ENCODE data around the gene PSORS1C1.

PSORS1C1 gene

DNA sequence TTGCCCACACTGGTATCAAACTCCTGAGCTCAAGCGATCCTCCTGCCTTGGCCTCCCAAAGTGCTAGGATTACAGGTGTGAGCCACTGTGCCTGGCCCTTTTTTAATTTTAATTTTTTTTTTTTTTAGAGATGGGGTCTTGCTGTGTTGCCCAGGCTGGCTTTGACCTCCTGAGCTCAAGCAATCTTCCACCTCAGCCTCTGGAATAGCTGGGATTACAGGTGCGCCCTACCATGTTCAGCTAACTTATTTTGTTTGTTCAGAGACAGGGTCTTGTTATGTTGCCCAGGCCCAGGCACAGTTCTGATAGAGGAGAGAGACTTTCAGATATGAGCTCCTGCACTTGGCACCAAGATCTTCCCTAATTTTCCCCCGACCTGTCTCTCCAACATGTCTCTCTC, 16.2 kb downstream of the PSORS1C1 start:
- no peak overlapping the region for H3K4me3 ChIP-seq (ENCODE audit: low read depth, low read length)
- in situ Hi-C loops (cut with HindIII; ENCODE audit: low sequenced_read_pairs): no loop called here
- TF ChIP-seq CTCF (IDR thresholded peaks at IDR 0.05; ENCODE audit: low read depth, low read length, missing control alignments): no peak
- DNase-seq (ENCODE audit: low read depth): no peak

GRCh38 chr6:31131595-31131994, 17.0 kb downstream of the PSORS1C1 start:
- H3K4me3 ChIP-seq (ENCODE audit: low read depth, low read length): no peak overlapping the region
- no peak for TF ChIP-seq CTCF (IDR thresholded peaks at IDR 0.05; ENCODE audit: low read depth, low read length, missing control alignments)
- DNase-seq (ENCODE audit: low read depth): no peak
- in situ Hi-C loops (cut with HindIII; ENCODE audit: low sequenced_read_pairs): no loop called here

DNA sequence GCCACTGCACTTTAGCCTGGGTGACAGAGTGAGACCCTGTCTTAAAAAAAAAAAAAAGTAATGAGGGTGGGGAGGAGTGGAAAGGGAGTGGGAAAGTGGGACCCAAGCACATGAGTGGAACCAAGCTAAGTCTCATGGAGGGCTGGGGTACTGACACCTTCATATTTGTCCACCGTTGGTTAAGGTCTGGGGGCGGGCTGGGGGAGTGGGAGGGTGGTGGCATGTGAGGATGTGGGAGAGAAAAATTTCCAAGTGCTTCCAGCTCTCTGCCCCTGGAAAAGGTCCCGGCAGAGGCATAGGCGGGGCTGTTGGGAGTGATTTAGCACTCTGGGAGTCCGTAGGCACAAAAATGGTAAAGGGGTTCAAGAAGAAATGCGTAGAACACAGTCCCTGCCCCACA, 18.2 kb downstream of the PSORS1C1 start:
- no peak overlapping the region for H3K4me3 ChIP-seq (ENCODE audit: low read depth, low read length)
- DNase-seq (ENCODE audit: low read depth): no peak
- no peak for TF ChIP-seq CTCF (IDR thresholded peaks at IDR 0.05; ENCODE audit: low read depth, low read length, missing control alignments)
- in situ Hi-C loops (cut with HindIII; ENCODE audit: low sequenced_read_pairs): no loop called here

GRCh38 chr6:31135710-31136109, 21.1 kb downstream of the PSORS1C1 start:
- H3K4me3 ChIP-seq (ENCODE audit: low read depth, low read length): no peak overlapping the region
- in situ Hi-C loops (cut with HindIII; ENCODE audit: low sequenced_read_pairs): no loop called here
- DNase-seq (ENCODE audit: low read depth): no peak
- TF ChIP-seq CTCF (IDR thresholded peaks at IDR 0.05; ENCODE audit: low read depth, low read length, missing control alignments): no peak

DNA sequence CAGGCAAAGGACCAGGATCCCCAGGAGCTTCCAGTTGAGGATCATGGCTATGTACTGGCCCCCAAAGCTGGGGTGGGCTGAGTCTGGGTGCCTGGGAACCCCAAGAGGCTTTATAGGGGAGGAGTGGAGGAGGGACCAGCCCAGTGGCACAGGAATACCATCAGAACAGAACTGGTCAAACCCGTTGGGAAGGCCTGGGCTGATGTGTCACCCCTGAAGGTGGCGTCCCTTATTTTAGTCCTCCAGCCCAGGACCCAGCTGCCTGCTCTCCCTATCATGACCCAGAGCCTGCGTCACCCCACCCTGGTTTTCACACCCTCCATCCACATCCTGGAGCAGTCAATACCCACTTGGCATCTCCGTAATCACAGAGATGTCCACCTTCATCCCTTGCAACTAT, 24.4 kb downstream of the PSORS1C1 start, which contains the start of gene PSORS1C2:
TSS of gene PSORS1C2 (minus strand) at position 85 of the 400 bp plus-strand sequence. CDS start at position 45, 40 bp downstream.
- in situ Hi-C loops (cut with HindIII; ENCODE audit: low sequenced_read_pairs): no loop called here
- no peak for TF ChIP-seq CTCF (IDR thresholded peaks at IDR 0.05; ENCODE audit: low read depth, low read length, missing control alignments)

DNA sequence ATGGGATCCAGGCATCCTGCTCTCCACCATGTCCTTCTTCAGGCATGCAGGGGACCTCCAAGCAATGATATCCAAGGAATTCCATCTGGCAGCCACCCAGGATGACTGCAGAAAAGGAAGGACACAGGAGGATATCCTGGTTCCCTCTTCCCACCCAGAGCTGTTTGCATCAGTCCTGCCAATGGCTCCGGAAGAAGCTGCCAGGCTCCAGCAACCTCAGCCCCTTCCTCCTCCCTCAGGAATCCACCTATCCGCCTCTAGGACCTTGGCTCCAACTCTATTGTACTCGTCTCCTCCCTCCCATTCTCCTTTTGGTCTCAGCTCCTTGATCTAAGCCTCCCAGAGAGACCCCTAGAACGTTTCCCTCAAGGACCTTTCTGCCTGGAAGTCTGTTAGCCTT, 25.0 kb downstream of the PSORS1C1 start:
- DNase-seq (ENCODE audit: low read depth): no peak
- in situ Hi-C loops (cut with HindIII; ENCODE audit: low sequenced_read_pairs): no loop called here
- no peak for TF ChIP-seq CTCF (IDR thresholded peaks at IDR 0.05; ENCODE audit: low read depth, low read length, missing control alignments)
- no peak overlapping the region for H3K4me3 ChIP-seq (ENCODE audit: low read depth, low read length)

More for the DNA sequence above, 24.4 kb downstream of the PSORS1C1 start, which contains the start of gene PSORS1C2:
- H3K4me3 ChIP-seq (ENCODE audit: low read depth, low read length): no peak within 1 kb of the TSS
- DNase-seq (ENCODE audit: low read depth): no peak

DNA sequence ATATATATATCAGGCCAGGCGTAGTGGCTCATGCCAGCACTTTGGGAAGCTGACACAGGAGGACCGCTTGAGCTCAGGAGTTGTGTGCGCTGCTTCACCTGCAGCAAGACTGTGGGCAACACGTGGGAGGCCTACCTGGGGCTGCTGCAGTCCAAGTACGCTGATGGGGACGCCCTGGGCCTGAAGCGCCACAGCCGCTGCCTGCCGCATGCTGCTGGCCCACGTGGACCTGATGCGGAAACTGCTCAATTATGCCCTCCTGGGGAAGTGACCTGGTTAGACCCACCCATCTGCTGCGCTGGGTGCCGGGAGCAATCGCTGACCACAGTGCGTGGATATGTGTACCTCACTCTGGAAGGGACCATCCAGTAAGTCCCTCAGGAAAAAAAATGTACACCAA, 26.0 kb downstream of the PSORS1C1 start:
- TF ChIP-seq CTCF (IDR thresholded peaks at IDR 0.05; ENCODE audit: low read depth, low read length, missing control alignments): no peak
- no peak for DNase-seq (ENCODE audit: low read depth)
- H3K4me3 ChIP-seq (ENCODE audit: low read depth, low read length): no peak overlapping the region
- in situ Hi-C loops (cut with HindIII; ENCODE audit: low sequenced_read_pairs): no loop called here

Measured in astrocyte of the cerebellum (primary cell).